GM12878 (cell line): Measurements from ENCODE around the gene CAMK2G.

Source experiments
- CHD2 ChIP-seq: IDR thresholded peaks from 2 replicates; pipeline ENCODE4 v1.6.1; 2011; ENCODE audit warnings: low read depth, low read length, improper control_type of control experiment, borderline replicate concordance
- FOXK2 ChIP-seq: fragments of 450-650 bp; IDR thresholded peaks from 2 replicates; pipeline ENCODE4 v1.6.1; 2017; ENCODE audit warnings: mild to moderate bottlenecking, moderate library complexity
- GABPA ChIP-seq: IDR thresholded peaks from 2 replicates; pipeline ENCODE4 v1.6.1; 2014; ENCODE audit warnings: antibody characterized with exemption, low read depth, mild to moderate bottlenecking, inconsistent platforms
- MYC ChIP-seq: IDR thresholded peaks from 2 replicates; pipeline ENCODE4 v1.6.1; 2011; ENCODE audit warnings: mild to moderate bottlenecking, low read length, moderate library complexity, inconsistent platforms; ENCODE audit not compliant: insufficient read depth, insufficient replicate concordance, insufficient read length, severe bottlenecking
- POLR2A ChIP-seq: IDR thresholded peaks from 2 replicates; pipeline ENCODE4 v1.6.1; 2011; ENCODE audit warnings: low read depth, mild to moderate bottlenecking, low read length
- TAF1 ChIP-seq: IDR thresholded peaks from 2 replicates; pipeline ENCODE4 v1.6.1; 2011; ENCODE audit warnings: mild to moderate bottlenecking, low read depth, low read length, borderline replicate concordance
- TF ChIP-seq, protein P1 (sequence below): fragments of 450-650 bp; IDR thresholded peaks from 2 replicates; pipeline ENCODE4 v1.6.1; 2017; ENCODE audit warnings: borderline replicate concordance
- TF ChIP-seq, protein P2 (sequence below), 3 experiments: IDR thresholded peaks in 2 of 3; conservative IDR thresholded peaks in 1 of 3; 2 replicates each; pipeline ENCODE4 v1.5.1; 2011; ENCODE audit warnings: low read depth in 3 of 3, low read length in 3 of 3, mild to moderate bottlenecking in 3 of 3, control low read depth in 2 of 3, moderate library complexity in 2 of 3, inconsistent platforms in 1 of 3, mixed read lengths in 1 of 3; ENCODE audit not compliant: control insufficient read depth in 2 of 3, insufficient read depth in 1 of 3; ENCODE audit errors: extremely low read depth in 1 of 3
- TF ChIP-seq, protein P3 (sequence below): IDR thresholded peaks from 2 replicates; pipeline ENCODE4 v1.6.1; 2011; ENCODE audit warnings: low read depth, mild to moderate bottlenecking, low read length, moderate library complexity, borderline replicate concordance; ENCODE audit errors: extremely low read depth
- TF ChIP-seq, protein P4 (sequence below): fragments of 450-650 bp; IDR thresholded peaks from 2 replicates; pipeline ENCODE4 v1.6.1; 2014; ENCODE audit warnings: mild to moderate bottlenecking

DNA sequence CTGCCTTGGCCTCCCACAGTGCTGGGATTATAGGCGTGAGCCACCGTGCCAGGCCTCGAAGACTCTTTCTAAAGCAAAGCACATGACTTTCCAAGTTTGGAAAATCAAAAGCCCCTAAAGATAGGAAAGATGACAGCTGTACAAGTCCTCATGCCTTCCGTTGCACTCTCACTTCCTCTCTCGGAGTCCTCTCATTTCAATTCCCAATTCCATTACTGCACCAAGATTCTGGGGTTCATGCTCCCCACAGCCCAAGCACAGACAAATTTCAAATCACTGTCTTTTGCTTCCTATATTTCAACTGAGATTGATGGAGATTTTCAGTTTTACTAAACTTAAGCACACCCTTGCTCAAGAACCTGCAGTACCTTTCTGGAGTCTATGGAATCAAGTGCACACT, 25.7 kb upstream of the CAMK2G start:
- TF ChIP-seq, protein P1, sequence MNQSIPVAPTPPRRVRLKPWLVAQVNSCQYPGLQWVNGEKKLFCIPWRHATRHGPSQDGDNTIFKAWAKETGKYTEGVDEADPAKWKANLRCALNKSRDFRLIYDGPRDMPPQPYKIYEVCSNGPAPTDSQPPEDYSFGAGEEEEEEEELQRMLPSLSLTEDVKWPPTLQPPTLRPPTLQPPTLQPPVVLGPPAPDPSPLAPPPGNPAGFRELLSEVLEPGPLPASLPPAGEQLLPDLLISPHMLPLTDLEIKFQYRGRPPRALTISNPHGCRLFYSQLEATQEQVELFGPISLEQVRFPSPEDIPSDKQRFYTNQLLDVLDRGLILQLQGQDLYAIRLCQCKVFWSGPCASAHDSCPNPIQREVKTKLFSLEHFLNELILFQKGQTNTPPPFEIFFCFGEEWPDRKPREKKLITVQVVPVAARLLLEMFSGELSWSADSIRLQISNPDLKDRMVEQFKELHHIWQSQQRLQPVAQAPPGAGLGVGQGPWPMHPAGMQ: no peak
- TF ChIP-seq FOXK2 (no peak), TAF1 (no peak), GABPA (no peak), MYC (no peak), POLR2A (no peak), CHD2 (no peak)
- TF ChIP-seq, protein P2, sequence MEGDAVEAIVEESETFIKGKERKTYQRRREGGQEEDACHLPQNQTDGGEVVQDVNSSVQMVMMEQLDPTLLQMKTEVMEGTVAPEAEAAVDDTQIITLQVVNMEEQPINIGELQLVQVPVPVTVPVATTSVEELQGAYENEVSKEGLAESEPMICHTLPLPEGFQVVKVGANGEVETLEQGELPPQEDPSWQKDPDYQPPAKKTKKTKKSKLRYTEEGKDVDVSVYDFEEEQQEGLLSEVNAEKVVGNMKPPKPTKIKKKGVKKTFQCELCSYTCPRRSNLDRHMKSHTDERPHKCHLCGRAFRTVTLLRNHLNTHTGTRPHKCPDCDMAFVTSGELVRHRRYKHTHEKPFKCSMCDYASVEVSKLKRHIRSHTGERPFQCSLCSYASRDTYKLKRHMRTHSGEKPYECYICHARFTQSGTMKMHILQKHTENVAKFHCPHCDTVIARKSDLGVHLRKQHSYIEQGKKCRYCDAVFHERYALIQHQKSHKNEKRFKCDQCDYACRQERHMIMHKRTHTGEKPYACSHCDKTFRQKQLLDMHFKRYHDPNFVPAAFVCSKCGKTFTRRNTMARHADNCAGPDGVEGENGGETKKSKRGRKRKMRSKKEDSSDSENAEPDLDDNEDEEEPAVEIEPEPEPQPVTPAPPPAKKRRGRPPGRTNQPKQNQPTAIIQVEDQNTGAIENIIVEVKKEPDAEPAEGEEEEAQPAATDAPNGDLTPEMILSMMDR (IDR thresholded peaks at IDR 0.05 in 2 of 3, conservative IDR thresholded peaks at IDR 0.05 in 1 of 3; ENCODE audit: control insufficient read depth in 2 of 3, extremely low read depth in 1 of 3, insufficient read depth in 1 of 3, low read depth in 3 of 3, low read length in 3 of 3): no peak
- TF ChIP-seq, protein P3, sequence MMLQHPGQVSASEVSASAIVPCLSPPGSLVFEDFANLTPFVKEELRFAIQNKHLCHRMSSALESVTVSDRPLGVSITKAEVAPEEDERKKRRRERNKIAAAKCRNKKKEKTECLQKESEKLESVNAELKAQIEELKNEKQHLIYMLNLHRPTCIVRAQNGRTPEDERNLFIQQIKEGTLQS: no peak
- TF ChIP-seq, protein P4, sequence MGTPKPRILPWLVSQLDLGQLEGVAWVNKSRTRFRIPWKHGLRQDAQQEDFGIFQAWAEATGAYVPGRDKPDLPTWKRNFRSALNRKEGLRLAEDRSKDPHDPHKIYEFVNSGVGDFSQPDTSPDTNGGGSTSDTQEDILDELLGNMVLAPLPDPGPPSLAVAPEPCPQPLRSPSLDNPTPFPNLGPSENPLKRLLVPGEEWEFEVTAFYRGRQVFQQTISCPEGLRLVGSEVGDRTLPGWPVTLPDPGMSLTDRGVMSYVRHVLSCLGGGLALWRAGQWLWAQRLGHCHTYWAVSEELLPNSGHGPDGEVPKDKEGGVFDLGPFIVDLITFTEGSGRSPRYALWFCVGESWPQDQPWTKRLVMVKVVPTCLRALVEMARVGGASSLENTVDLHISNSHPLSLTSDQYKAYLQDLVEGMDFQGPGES: no peak
